ENCODE measurements around the gene KYAT1. TPM values are rescaled to one million over a fixed set of nuclear protein-coding genes. Genes with fewer than 3 reads are reported as not detected.

KYAT1 gene
- total RNA-seq, 1 donor from 2014 or later, result 12.1 TPM

DNA sequence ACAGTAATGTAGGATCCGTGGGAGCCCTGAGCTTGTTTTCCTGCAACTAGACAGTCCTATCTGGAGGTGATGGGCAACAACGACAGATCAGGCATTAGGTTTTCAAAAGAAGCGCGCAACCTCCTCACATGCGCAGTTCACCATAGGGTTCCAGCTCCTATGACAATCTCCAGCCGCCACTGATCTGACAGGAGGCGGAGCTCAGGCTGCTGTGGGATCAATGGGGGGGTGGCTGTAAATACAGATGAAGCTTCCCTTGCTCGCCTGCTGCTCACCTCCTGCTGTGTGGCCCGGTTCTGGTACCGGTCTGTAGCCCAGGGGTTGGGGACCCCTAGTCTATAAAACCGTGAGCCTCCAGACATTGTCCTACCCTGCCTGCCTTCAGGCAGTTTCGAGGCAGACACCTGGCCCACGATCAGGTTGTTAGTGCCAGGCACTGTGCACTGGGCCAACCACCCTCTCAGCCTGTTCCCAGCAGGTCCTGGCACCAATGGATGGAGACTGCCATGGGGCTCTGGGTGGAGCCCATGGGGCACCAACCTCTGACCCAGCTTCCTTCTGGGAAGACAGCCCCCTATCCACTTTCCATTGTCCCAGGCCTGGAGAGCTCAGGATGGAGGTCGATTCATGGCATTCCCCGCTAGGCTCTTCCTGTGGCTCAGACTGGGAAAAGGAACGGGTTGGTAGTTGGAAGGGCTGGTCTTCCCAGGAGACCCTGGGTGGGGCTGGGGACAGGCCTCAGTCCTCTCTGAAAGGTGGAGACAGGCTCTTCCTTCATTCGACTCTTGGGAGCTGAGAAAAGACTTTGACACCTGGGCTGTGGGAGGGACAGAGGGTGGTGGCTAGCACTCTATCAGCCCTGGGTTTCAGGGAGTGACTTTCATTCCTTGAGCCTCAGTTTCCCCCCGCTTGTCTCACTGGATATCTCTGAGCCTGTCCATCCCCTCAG, 61.8 kb downstream of the KYAT1 start:
- Histone ChIP-seq H3K4me3 (peak overlapping the region; percentile 78), H3K27ac (replicated peaks) (peak overlapping the region; percentile 97), H3K9me3 (replicated peaks) (no peaks in the 10 kb centered on the region), H3K4me1 (peaks cover 22% of the 10 kb centered on the region), H3K36me3 (peaks cover 41% of the 10 kb centered on the region), H3K27me3 (ENCODE audit: low read depth) (no peaks in the 10 kb centered on the region)
- TF ChIP-seq, protein P1, sequence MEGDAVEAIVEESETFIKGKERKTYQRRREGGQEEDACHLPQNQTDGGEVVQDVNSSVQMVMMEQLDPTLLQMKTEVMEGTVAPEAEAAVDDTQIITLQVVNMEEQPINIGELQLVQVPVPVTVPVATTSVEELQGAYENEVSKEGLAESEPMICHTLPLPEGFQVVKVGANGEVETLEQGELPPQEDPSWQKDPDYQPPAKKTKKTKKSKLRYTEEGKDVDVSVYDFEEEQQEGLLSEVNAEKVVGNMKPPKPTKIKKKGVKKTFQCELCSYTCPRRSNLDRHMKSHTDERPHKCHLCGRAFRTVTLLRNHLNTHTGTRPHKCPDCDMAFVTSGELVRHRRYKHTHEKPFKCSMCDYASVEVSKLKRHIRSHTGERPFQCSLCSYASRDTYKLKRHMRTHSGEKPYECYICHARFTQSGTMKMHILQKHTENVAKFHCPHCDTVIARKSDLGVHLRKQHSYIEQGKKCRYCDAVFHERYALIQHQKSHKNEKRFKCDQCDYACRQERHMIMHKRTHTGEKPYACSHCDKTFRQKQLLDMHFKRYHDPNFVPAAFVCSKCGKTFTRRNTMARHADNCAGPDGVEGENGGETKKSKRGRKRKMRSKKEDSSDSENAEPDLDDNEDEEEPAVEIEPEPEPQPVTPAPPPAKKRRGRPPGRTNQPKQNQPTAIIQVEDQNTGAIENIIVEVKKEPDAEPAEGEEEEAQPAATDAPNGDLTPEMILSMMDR (IDR thresholded peaks at IDR 0.05; ENCODE audit: borderline replicate concordance), result no peak
- DNase-seq, result peak; percentile 64
- intact Hi-C loops (cut with micrococcal nuclease), result no loop called here

DNA sequence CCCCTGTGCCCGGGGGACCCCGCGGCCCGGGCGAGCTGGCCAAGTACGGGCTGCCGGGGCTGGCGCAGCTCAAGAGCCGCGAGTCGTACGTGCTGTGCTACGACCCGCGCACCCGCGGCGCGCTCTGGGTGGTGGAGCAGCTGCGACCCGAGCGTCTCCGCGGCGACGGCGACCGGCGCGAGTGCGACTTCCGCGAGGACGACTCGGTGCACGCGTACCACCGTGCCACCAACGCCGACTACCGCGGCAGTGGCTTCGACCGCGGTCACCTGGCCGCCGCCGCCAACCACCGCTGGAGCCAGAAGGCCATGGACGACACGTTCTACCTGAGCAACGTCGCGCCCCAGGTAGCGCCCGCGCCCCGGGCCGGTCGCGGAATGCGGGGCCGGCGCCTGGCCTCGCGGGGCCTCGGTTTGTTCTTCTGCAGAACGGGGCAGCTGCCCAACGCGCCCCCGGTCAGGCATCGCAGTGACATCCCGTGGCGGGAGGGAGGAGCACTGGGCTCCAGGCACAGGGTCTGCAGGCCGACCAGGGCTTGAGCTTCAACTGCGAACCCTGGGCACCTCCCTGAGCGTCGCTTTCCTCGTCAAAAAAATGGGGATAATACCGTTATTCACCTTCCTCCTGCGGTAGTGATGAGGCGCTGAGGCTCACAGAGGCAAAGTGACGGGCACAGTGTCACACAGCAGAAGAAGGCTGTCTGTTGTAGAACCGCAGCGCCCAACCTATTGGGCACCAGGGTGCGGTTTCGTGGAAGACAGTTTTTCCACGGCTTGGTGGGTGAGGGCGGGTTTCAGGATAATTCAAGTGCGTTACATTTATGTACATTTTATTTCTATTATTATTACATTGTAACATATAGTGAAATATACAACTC, 62.7 kb downstream of the KYAT1 start:
- peak overlapping the region; percentile 97 for H3K27ac ChIP-seq (replicated peaks)
- H3K4me1 ChIP-seq, result peaks cover 22% of the 10 kb centered on the region
- intact Hi-C loops (cut with micrococcal nuclease), result no loop called here
- H3K4me3 ChIP-seq, result peak overlapping the region; percentile 78
- peak; percentile 40 for DNase-seq
- H3K9me3 ChIP-seq (replicated peaks), result no peaks in the 10 kb centered on the region
- TF ChIP-seq, protein P1 (IDR thresholded peaks at IDR 0.05; ENCODE audit: borderline replicate concordance), result no peak
- H3K27me3 ChIP-seq (ENCODE audit: low read depth), result no peaks in the 10 kb centered on the region
- H3K36me3 ChIP-seq, result peaks cover 33% of the 10 kb centered on the region

DNA sequence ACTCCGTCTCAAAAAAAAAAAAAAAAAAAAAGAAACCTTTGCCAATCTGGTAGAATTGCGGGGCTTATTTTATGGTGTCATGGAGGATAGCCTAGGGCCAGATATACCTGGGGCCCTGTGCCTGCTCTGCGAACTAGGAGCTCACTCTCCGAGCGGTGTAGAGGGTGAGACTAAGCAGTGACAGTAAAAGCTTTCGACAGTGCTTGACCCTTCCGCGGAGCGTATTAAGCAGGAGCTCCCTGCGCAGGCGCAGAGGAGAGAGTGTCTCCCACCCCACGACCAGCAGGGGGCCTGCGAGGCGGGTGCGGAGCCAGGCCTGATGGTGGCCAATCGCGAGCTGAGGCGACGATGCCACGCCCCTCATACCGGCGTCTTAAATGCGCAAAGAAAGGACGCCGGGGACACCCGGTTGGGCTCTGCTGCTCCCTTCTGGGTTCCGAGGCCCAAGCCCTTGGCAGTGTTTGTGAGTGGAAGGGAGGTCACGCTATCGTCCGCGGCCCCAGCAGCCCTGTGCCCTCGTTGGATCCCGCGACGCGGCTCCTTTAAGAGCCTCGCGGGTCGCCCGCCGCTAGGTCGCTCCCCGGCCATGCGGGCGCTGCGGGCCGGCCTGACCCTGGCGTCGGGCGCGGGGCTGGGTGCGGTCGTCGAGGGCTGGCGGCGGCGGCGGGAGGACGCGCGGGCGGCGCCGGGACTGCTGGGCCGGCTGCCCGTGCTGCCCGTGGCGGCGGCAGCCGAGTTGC, 63.5 kb downstream of the KYAT1 start, which contains the start of gene ENDOG:
Gene ENDOG, plus strand, starts transcription at position 402 of the 740 bp plus-strand sequence. Its CDS starts 185 bp downstream, at position 587.
- Histone ChIP-seq H3K9me3 (replicated peaks) (no peaks in the 10 kb centered on the region), H3K36me3 (peaks cover 26% of the 10 kb centered on the region), H3K4me3 (peak within 1 kb of the TSS; percentile 78), H3K27ac (replicated peaks) (peak within 1 kb of the TSS; percentile 97), H3K4me1 (peaks cover 22% of the 10 kb centered on the region), H3K27me3 (ENCODE audit: low read depth) (no peaks in the 10 kb centered on the region)
- TF ChIP-seq, protein P1 (IDR thresholded peaks at IDR 0.05; ENCODE audit: borderline replicate concordance), result peak; percentile 97
- peak; percentile 98 for DNase-seq
- intact Hi-C loops (cut with micrococcal nuclease), result no loop called here

DNA sequence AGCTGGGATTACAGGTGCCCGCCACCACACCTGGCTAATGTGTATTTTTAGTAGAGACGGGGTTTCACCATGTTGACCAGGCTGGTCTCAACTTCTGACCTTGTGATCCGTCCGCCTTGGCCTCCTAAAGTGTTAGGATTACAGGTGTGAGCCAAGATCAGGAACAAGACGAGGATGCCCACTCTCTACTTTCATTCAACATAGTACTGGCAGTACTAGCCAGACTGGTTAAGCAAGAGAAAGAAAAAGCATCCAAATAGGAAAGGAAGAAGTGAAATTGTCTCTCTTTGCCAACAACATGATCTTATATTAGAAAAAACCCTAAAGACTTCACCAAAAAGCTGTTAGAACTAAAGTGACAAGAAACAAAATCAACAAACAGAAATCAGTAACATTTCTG, 70.9 kb downstream of the KYAT1 start:
- Histone ChIP-seq H3K36me3 (peaks cover 22% of the 10 kb centered on the region), H3K4me1 (no peaks in the 10 kb centered on the region), H3K27ac (replicated peaks) (no peak overlapping the region), H3K27me3 (ENCODE audit: low read depth) (no peaks in the 10 kb centered on the region), H3K9me3 (replicated peaks) (no peaks in the 10 kb centered on the region), H3K4me3 (no peak overlapping the region)
- DNase-seq, result no peak
- TF ChIP-seq, protein P1 (IDR thresholded peaks at IDR 0.05; ENCODE audit: borderline replicate concordance), result no peak
- intact Hi-C loops (cut with micrococcal nuclease), result no loop called here

DNA sequence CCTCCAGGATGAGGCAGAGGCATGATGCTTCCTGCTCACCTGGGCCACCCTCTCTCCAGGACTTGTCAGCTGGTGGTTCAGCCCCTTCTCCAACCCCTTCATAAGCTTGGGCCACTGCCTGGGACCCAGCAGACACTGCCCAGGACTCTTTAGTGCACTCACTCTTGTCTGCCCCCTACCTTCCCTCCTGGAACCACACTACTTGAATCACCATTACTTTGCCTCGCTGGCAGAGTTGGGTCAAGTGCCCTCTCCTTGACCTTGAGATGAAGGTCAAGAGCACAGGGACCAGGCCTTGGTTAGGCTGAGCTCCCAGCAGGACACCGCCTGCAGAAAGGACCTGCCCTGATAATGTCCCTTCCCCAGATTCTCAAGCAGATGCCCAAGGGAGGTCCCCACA, 71.9 kb downstream of the KYAT1 start:
- H3K27me3 ChIP-seq (ENCODE audit: low read depth), result no peaks in the 10 kb centered on the region
- H3K9me3 ChIP-seq (replicated peaks), result no peaks in the 10 kb centered on the region
- H3K4me1 ChIP-seq, result no peaks in the 10 kb centered on the region
- H3K36me3 ChIP-seq, result peaks cover 33% of the 10 kb centered on the region
- H3K27ac ChIP-seq (replicated peaks), result no peak overlapping the region
- H3K4me3 ChIP-seq, result no peak overlapping the region
- DNase-seq, result no peak
- TF ChIP-seq, protein P1 (IDR thresholded peaks at IDR 0.05; ENCODE audit: borderline replicate concordance), result no peak
- intact Hi-C loops (cut with micrococcal nuclease), result no loop called here

Measured in left ventricle myocardium inferior (tissue), 1 donor.